Prostate gland (tissue), 2 donors: ENCODE measurements around the gene SLC12A8.

Experiments
- POLR2A ChIP-seq: fragments of 450-650 bp; IDR thresholded peaks from one replicate; pipeline ENCODE4 v1.6.1; 2016; ENCODE audit warnings: antibody characterized with exemption, mild to moderate bottlenecking
- POLR2AphosphoS5 ChIP-seq: sonication (generic); formaldehyde crosslinking; IDR thresholded peaks from one replicate; pipeline ENCODE4 v1.6.1; 2017; ENCODE audit warnings: antibody characterized with exemption
- TF ChIP-seq, protein P1 (sequence below), 4 experiments: fragments of 200-600 bp in 2 of 4; fragments of 450-650 bp in 2 of 4; sonication (generic) in 2 of 4; IDR thresholded peaks; 1 replicate in 3 of 4; 2 replicates in 1 of 4; pipeline ENCODE4 v1.5.1; 2016 to 2019; ENCODE audit warnings: antibody characterized with exemption in 4 of 4, mild to moderate bottlenecking in 2 of 4, moderate library complexity in 2 of 4

DNA sequence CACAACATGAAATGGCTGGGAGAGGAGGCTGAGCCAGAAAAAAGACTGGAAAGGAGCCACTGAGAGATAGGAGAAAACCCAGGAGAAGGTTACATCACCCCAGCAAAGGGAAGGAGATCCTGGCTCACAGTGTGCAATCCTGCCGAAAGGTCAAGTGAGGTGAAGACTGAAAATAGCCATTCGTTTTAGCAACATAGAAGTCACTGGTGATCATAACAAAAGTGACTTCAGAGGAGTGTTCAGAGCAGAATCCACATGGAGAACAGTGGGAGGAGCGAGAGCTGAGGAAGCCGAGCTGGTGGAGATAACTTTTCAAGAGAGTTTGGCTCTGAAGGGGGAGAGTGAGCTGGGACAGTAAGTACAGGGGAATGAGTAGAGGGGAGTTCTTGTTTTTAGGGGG is 151.4 kb downstream of the SLC12A8 start:
- TF ChIP-seq, protein P1, sequence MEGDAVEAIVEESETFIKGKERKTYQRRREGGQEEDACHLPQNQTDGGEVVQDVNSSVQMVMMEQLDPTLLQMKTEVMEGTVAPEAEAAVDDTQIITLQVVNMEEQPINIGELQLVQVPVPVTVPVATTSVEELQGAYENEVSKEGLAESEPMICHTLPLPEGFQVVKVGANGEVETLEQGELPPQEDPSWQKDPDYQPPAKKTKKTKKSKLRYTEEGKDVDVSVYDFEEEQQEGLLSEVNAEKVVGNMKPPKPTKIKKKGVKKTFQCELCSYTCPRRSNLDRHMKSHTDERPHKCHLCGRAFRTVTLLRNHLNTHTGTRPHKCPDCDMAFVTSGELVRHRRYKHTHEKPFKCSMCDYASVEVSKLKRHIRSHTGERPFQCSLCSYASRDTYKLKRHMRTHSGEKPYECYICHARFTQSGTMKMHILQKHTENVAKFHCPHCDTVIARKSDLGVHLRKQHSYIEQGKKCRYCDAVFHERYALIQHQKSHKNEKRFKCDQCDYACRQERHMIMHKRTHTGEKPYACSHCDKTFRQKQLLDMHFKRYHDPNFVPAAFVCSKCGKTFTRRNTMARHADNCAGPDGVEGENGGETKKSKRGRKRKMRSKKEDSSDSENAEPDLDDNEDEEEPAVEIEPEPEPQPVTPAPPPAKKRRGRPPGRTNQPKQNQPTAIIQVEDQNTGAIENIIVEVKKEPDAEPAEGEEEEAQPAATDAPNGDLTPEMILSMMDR (IDR thresholded peaks at IDR 0.05): no peak
- TF ChIP-seq POLR2AphosphoS5: peak; percentile 49
- TF ChIP-seq POLR2A: no peak
